Progenitor cell of endocrine pancreas (in vitro differentiated cells): ENCODE results near the gene ABHD4. TPM values are rescaled to one million over a fixed set of nuclear protein-coding genes. Genes with fewer than 3 reads are reported as not detected.

Experiments used
- DNase-seq: peaks from one replicate; pipeline ENCODE4 v3.0.0; 2021; ENCODE audit warnings: low spot score; ENCODE audit not compliant: unreplicated experiment
- H3K27ac Mint-ChIP-seq: 2 replicates; pipeline ENCODE4 v1.8.0; 2021; ENCODE audit warnings: mild to moderate bottlenecking, moderate library complexity, mixed read lengths
- H3K27me3 Mint-ChIP-seq: 2 replicates; pipeline ENCODE4 v1.8.0; 2021; ENCODE audit warnings: mixed read lengths
- H3K36me3 Mint-ChIP-seq: 2 replicates; pipeline ENCODE4 v1.8.0; 2022; ENCODE audit warnings: mixed read lengths; ENCODE audit not compliant: insufficient read depth
- H3K4me1 Mint-ChIP-seq: 2 replicates; pipeline ENCODE4 v1.8.0; 2021; ENCODE audit warnings: low read depth, mixed read lengths
- H3K4me3 Mint-ChIP-seq: 2 replicates; pipeline ENCODE4 v1.8.0; 2021; ENCODE audit warnings: low read depth, mild to moderate bottlenecking, moderate library complexity, mixed read lengths
- H3K9me3 Mint-ChIP-seq: 2 replicates; pipeline ENCODE4 v1.8.0; 2021; ENCODE audit warnings: low read depth, mixed read lengths
- total RNA-seq: library from RNA; stranded (reverse); gene quantifications from 2 replicates; pipeline ENCODE4 v1.2.1, GENCODE V29; 2021
- TF ChIP-seq, protein P1 (sequence below): fragments of 200-600 bp; sonication (generic); IDR thresholded peaks from one replicate; pipeline ENCODE4 v1.5.0; 2021; ENCODE audit warnings: antibody characterized with exemption, mild to moderate bottlenecking; ENCODE audit not compliant: unreplicated experiment

ABHD4 gene
- total RNA-seq, 1 donor from 2014 or later: 25.6 TPM

GRCh38 chr14:22658946-22659345 is 60.8 kb downstream of the ABHD4 start:
- Mint-ChIP-seq H3K4me3 (no peak overlapping the region), H3K4me1 (no peaks in the 10 kb centered on the region), H3K27me3 (peaks cover 4% of the 10 kb centered on the region), H3K9me3 (no peaks in the 10 kb centered on the region), H3K27ac (no peak overlapping the region), H3K36me3 (no peaks in the 10 kb centered on the region)
- TF ChIP-seq, protein P1, sequence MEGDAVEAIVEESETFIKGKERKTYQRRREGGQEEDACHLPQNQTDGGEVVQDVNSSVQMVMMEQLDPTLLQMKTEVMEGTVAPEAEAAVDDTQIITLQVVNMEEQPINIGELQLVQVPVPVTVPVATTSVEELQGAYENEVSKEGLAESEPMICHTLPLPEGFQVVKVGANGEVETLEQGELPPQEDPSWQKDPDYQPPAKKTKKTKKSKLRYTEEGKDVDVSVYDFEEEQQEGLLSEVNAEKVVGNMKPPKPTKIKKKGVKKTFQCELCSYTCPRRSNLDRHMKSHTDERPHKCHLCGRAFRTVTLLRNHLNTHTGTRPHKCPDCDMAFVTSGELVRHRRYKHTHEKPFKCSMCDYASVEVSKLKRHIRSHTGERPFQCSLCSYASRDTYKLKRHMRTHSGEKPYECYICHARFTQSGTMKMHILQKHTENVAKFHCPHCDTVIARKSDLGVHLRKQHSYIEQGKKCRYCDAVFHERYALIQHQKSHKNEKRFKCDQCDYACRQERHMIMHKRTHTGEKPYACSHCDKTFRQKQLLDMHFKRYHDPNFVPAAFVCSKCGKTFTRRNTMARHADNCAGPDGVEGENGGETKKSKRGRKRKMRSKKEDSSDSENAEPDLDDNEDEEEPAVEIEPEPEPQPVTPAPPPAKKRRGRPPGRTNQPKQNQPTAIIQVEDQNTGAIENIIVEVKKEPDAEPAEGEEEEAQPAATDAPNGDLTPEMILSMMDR: no peak
- DNase-seq: no peak

GRCh38 chr14:22660654-22661053 is 62.6 kb downstream of the ABHD4 start:
- Mint-ChIP-seq H3K4me3 (no peak overlapping the region), H3K4me1 (no peaks in the 10 kb centered on the region), H3K36me3 (no peaks in the 10 kb centered on the region), H3K9me3 (no peaks in the 10 kb centered on the region), H3K27me3 (no peaks in the 10 kb centered on the region), H3K27ac (no peak overlapping the region)
- no peak for DNase-seq
- TF ChIP-seq, protein P1: no peak

Other genes starting within 250 kb of the ABHD4 start
- gene DAD1, start 9.1 kb upstream of the ABHD4 start, total RNA-seq: 149 and 150 TPM in 2 replicates
- not detected in 2 replicates for gene OR6J1, start 46.1 kb downstream of the ABHD4 start, total RNA-seq
- 114 and 122 TPM in 2 replicates for gene OXA1L, start 168.4 kb downstream of the ABHD4 start, total RNA-seq
- 6.7 and 7.7 TPM in 2 replicates for gene SLC7A7, start 217.1 kb downstream of the ABHD4 start, total RNA-seq
- gene MRPL52, start 231.6 kb downstream of the ABHD4 start, total RNA-seq: 113 and 121 TPM in 2 replicates
- gene MMP14, start 238.3 kb downstream of the ABHD4 start, total RNA-seq: 198 and 209 TPM in 2 replicates